ENCODE results near the gene HSPB9.
"Not testable (repeated sequence)": the region's sequence is repeated elsewhere in the genome, so short reads cannot be mapped to it uniquely, and the experiment has no call there.

Gene HSPB9

GRCh38 chr17:42142371-42142896 lies 19.8 kb downstream of the HSPB9 start:
- H3K4me3 ChIP-seq (replicated peaks; ENCODE audit: low read depth, low read length), result no peak overlapping the region
- TF ChIP-seq CTCF (IDR thresholded peaks at IDR 0.05; ENCODE audit: low read length, missing control alignments), result no peak
- DNase-seq (ENCODE audit: low read depth), result peak; percentile 35

- DNase-seq (ENCODE audit: low read depth); H3K4me3 ChIP-seq (replicated peaks; ENCODE audit: low read depth, low read length): not testable (repeated sequence)
These were observed 20.5 kb downstream of the HSPB9 start for GRCh38 chr17:42143138-42143537.

GRCh38 chr17:42146911-42147607 lies 24.5 kb downstream of the HSPB9 start:
- no peak overlapping the region for H3K4me3 ChIP-seq (replicated peaks; ENCODE audit: low read depth, low read length)
- TF ChIP-seq CTCF (IDR thresholded peaks at IDR 0.05; ENCODE audit: low read length, missing control alignments), result no peak
- DNase-seq (ENCODE audit: low read depth), result no peak

- no peak for TF ChIP-seq CTCF (IDR thresholded peaks at IDR 0.05; ENCODE audit: low read length, missing control alignments)
- H3K4me3 ChIP-seq (replicated peaks; ENCODE audit: low read depth, low read length), result peak overlapping the region; percentile 87
- DNase-seq (ENCODE audit: low read depth), result peak; percentile 45
These were observed 31.5 kb downstream of the HSPB9 start for GRCh38 chr17:42153919-42154742.

- H3K4me3 ChIP-seq (replicated peaks; ENCODE audit: low read depth, low read length), result peak overlapping the region; percentile 87
- DNase-seq (ENCODE audit: low read depth), result no peak
- no peak for TF ChIP-seq CTCF (IDR thresholded peaks at IDR 0.05; ENCODE audit: low read length, missing control alignments)
These were observed 33.0 kb downstream of the HSPB9 start for GRCh38 chr17:42155614-42156045.

- DNase-seq (ENCODE audit: low read depth), result no peak
- no peak overlapping the region for H3K4me3 ChIP-seq (replicated peaks; ENCODE audit: low read depth, low read length)
- TF ChIP-seq CTCF (IDR thresholded peaks at IDR 0.05; ENCODE audit: low read length, missing control alignments), result no peak
These were observed 37.4 kb downstream of the HSPB9 start for GRCh38 chr17:42159796-42160530.

GRCh38 chr17:42160531-42160910 lies 37.9 kb downstream of the HSPB9 start:
- H3K4me3 ChIP-seq (replicated peaks; ENCODE audit: low read depth, low read length), result no peak overlapping the region
- no peak for TF ChIP-seq CTCF (IDR thresholded peaks at IDR 0.05; ENCODE audit: low read length, missing control alignments)
- DNase-seq (ENCODE audit: low read depth), result no peak

Data from fibroblast of pulmonary artery (primary cell).